Muscle layer of duodenum (tissue), 2 donors: ENCODE data around the gene G6PC3.

Experiments
- H3K27ac ChIP-seq: one replicate; pipeline ENCODE4 v1.7.0; 2013; ENCODE audit warnings: mild to moderate bottlenecking, low read length
- H3K27me3 ChIP-seq: one replicate; pipeline ENCODE4 v1.7.0; 2013; ENCODE audit warnings: low read depth, mild to moderate bottlenecking, control low read depth, low read length
- H3K36me3 ChIP-seq, 2 donors: one replicate each; pipeline ENCODE4 v1.7.0; 2013; ENCODE audit warnings: low read length in 2 of 2, control low read depth in 1 of 2, mild to moderate bottlenecking in 1 of 2; ENCODE audit not compliant: insufficient read depth in 2 of 2, control insufficient read depth in 1 of 2
- H3K4me1 ChIP-seq, 2 donors: one replicate each; pipeline ENCODE4 v1.7.0; 2013; ENCODE audit warnings: low read length in 2 of 2, mild to moderate bottlenecking in 2 of 2, control low read depth in 1 of 2, moderate library complexity in 1 of 2; ENCODE audit not compliant: insufficient read depth in 2 of 2, control insufficient read depth in 1 of 2
- H3K4me3 ChIP-seq, 2 donors: one replicate each; pipeline ENCODE4 v1.7.0; 2013; ENCODE audit warnings: low read length in 2 of 2, low read depth in 1 of 2, mild to moderate bottlenecking in 1 of 2
- H3K9me3 ChIP-seq, 2 donors: one replicate each; pipeline ENCODE4 v1.7.0; 2013; ENCODE audit warnings: low read length in 2 of 2, control low read depth in 1 of 2, mild to moderate bottlenecking in 1 of 2; ENCODE audit not compliant: control insufficient read depth in 1 of 2
- donor health status: healthy.

The G6PC3 gene

GRCh38 chr17:44075598-44076293 is 5.2 kb downstream of the G6PC3 start:
- Histone ChIP-seq H3K36me3 (peaks cover 28 to 68% of the 10 kb centered on the region in 2 donors), H3K9me3 (no peaks in the 10 kb centered on the region), H3K27ac (no peak overlapping the region), H3K27me3 (no peaks in the 10 kb centered on the region), H3K4me3 (no peak overlapping the region), H3K4me1 (peaks cover 7 to 18% of the 10 kb centered on the region in 2 donors)

- no peak overlapping the region for H3K27ac ChIP-seq
- no peaks in the 10 kb centered on the region for H3K27me3 ChIP-seq
- peaks cover 28 to 74% of the 10 kb centered on the region in 2 donors for H3K36me3 ChIP-seq
- H3K9me3 ChIP-seq: no peaks in the 10 kb centered on the region
- peaks cover 1 to 7% of the 10 kb centered on the region in 2 donors for H3K4me1 ChIP-seq
- H3K4me3 ChIP-seq: no peak overlapping the region
These were observed 6.4 kb downstream of the G6PC3 start for GRCh38 chr17:44076716-44077594.

DNA sequence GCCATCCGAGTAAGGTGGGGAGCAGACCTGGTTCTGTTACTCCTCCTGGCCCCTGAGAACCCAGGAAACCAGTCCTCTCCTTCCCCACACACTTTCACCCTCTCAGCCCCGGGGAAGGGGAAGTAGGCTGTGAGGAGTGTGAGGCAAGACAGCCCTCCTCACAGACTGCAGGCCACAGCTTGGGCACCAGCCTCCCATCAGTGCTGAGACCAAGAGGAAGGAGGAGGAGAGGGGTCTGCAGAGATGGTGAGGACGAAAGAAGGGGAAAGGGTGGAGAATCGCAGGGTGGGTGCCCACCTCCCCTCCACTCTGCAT is 7.0 kb downstream of the G6PC3 start:
- Histone ChIP-seq H3K27me3 (no peaks in the 10 kb centered on the region), H3K36me3 (peaks cover 28 to 80% of the 10 kb centered on the region in 2 donors), H3K9me3 (no peaks in the 10 kb centered on the region), H3K4me1 (peaks cover 0 to 5% of the 10 kb centered on the region in 2 donors), H3K27ac (no peak overlapping the region), H3K4me3 (no peak overlapping the region)

- Histone ChIP-seq H3K27ac (no peak overlapping the region), H3K27me3 (no peaks in the 10 kb centered on the region), H3K4me1 (peaks cover 0 to 5% of the 10 kb centered on the region in 2 donors), H3K4me3 (no peak overlapping the region), H3K9me3 (no peaks in the 10 kb centered on the region), H3K36me3 (peaks cover 32 to 88% of the 10 kb centered on the region in 2 donors)
These were observed 7.9 kb downstream of the G6PC3 start for GRCh38 chr17:44078412-44078811.

- Histone ChIP-seq H3K27ac (no peak overlapping the region), H3K27me3 (no peaks in the 10 kb centered on the region), H3K36me3 (peaks cover 34 to 91% of the 10 kb centered on the region in 2 donors), H3K4me3 (no peak overlapping the region), H3K4me1 (peaks cover 0 to 5% of the 10 kb centered on the region in 2 donors), H3K9me3 (no peaks in the 10 kb centered on the region)
These were observed 9.6 kb downstream of the G6PC3 start for GRCh38 chr17:44079877-44080821.

GRCh38 chr17:44081681-44082080 is 11.1 kb downstream of the G6PC3 start:
- no peak overlapping the region for H3K27ac ChIP-seq
- no peak overlapping the region for H3K4me3 ChIP-seq

GRCh38 chr17:44082256-44082927 is 11.9 kb downstream of the G6PC3 start:
- H3K27me3 ChIP-seq: no peaks in the 10 kb centered on the region
- no peaks in the 10 kb centered on the region for H3K9me3 ChIP-seq
- H3K4me3 ChIP-seq: no peak overlapping the region
- no peak overlapping the region for H3K27ac ChIP-seq
- peaks cover 20 to 77% of the 10 kb centered on the region in 2 donors for H3K36me3 ChIP-seq
- peaks cover 0 to 12% of the 10 kb centered on the region in 2 donors for H3K4me1 ChIP-seq

More at GRCh38 chr17:44081681-44082080, 11.1 kb downstream of the G6PC3 start:
- Histone ChIP-seq H3K27me3 (no peaks in the 10 kb centered on the region), H3K9me3 (no peaks in the 10 kb centered on the region), H3K4me1 (peaks cover 0 to 11% of the 10 kb centered on the region in 2 donors), H3K36me3 (peaks cover 20 to 83% of the 10 kb centered on the region in 2 donors)

DNA sequence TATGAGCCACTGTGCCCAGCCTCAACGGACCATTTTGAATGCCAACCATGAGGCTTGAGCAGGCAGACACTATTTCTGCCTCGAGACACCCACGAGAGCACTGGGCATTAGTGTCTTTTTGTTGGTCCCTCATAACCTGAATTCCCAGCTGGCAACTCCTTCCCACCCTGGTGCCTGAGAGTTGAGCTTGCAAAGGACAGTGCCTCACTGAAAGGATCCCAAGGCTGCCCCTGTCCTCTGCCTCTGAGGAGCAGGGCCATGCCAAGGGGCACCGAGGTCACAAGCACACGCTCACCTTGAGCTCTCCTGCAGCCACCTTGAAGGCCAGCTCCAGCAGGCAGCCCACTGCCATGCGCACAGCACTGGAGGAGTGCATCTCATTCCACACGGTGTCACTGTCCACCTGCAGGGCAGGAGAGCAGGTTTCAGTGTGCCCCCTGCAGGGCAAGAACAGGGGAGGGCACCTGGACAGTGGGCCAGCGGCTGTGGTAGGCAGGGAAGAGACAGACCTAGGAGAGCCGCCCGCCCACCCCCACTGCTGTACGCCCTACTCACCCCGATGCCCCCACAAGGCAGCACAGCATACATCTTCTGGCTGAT is 12.8 kb downstream of the G6PC3 start:
- no peaks in the 10 kb centered on the region for H3K27me3 ChIP-seq
- peaks cover 0 to 14% of the 10 kb centered on the region in 2 donors for H3K4me1 ChIP-seq
- H3K9me3 ChIP-seq: no peaks in the 10 kb centered on the region
- peaks cover 13 to 75% of the 10 kb centered on the region in 2 donors for H3K36me3 ChIP-seq
- H3K27ac ChIP-seq: no peak overlapping the region
- H3K4me3 ChIP-seq: no peak overlapping the region

DNA sequence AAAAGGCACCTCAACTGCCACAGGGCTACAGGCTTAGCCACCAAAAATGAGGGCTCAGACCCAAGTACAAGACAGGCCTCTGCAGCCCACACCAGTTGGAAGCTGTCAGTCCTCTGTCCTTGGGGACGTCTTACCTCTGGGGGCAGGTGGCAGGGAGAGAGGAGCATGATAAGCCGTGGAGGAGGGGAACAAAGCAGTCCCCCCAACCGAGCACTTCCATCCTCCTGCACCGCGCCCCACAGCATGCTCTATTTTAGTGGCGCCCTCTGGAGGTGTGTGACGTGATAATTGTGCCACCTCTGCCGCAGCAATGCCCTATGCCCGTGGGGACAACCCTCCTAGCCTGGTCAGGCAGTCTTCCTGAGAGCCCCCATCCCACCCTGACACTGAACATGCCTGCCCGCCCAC is 13.6 kb downstream of the G6PC3 start:
- Histone ChIP-seq H3K4me3 (no peak overlapping the region), H3K36me3 (peaks cover 19 to 75% of the 10 kb centered on the region in 2 donors), H3K4me1 (peaks cover 0 to 14% of the 10 kb centered on the region in 2 donors), H3K27me3 (no peaks in the 10 kb centered on the region), H3K27ac (no peak overlapping the region), H3K9me3 (no peaks in the 10 kb centered on the region)

DNA sequence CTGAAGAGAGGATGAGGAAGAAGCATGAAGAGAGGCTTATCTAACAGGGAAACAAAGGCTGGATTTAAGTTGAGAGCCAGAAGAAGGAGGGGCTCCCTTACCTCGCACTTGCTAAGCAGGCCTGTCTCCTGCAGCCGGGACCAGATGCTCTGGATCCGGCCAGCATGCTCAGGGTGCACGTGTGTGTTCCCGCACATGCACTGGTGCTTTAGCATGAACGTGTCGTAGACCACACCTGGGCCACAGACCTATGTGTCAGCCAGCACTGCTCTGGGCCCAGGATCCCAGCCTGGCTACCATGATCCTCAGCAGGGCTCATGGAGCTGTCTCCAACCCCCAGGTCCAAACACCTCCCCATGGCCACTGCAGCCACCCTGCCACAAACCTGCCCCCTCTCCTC is 14.4 kb downstream of the G6PC3 start:
- H3K27me3 ChIP-seq: no peaks in the 10 kb centered on the region
- no peaks in the 10 kb centered on the region for H3K9me3 ChIP-seq
- peaks cover 0 to 14% of the 10 kb centered on the region in 2 donors for H3K4me1 ChIP-seq
- H3K4me3 ChIP-seq: no peak overlapping the region
- H3K36me3 ChIP-seq: peaks cover 15 to 70% of the 10 kb centered on the region in 2 donors
- H3K27ac ChIP-seq: no peak overlapping the region
